ENCODE data around the gene PCP4L1.

PCP4L1 gene

GRCh38 chr1:161324020-161324419 is 65.5 kb downstream of the PCP4L1 start:
- no peak for DNase-seq

- no peak for DNase-seq
These were observed 71.8 kb downstream of the PCP4L1 start for GRCh38 chr1:161330346-161330745.

GRCh38 chr1:161333166-161333565 is 74.6 kb downstream of the PCP4L1 start:
- DNase-seq, result no peak
